ENCODE results near the gene STARD8.

STARD8 gene

GRCh38 chrX:68682790-68683189 lies 35.3 kb downstream of the STARD8 start:
- no peak overlapping the region for H3K27ac ChIP-seq (replicated peaks)
- no peaks in the 10 kb centered on the region for H3K27me3 ChIP-seq (ENCODE audit: insufficient read depth, poor library complexity, severe bottlenecking)
- TF ChIP-seq GABPA (IDR thresholded peaks at IDR 0.05; ENCODE audit: low read depth) (no peak), SPI1 (IDR thresholded peaks at IDR 0.05; ENCODE audit: borderline replicate concordance, low read depth) (no peak), REST (IDR thresholded peaks at IDR 0.05; ENCODE audit: insufficient replicate concordance, low read depth) (no peak), POLR2AphosphoS5 (IDR thresholded peaks at IDR 0.05; ENCODE audit: low read depth) (no peak), CTCF (IDR thresholded peaks at IDR 0.05; ENCODE audit: insufficient read depth, low read length) (no peak)
- no peak overlapping the region for H3K4me3 ChIP-seq (replicated peaks; ENCODE audit: insufficient read depth, low read length)
- no peak for DNase-seq (ENCODE audit: low read depth in 1 of 2, low spot score in 1 of 2)

DNA sequence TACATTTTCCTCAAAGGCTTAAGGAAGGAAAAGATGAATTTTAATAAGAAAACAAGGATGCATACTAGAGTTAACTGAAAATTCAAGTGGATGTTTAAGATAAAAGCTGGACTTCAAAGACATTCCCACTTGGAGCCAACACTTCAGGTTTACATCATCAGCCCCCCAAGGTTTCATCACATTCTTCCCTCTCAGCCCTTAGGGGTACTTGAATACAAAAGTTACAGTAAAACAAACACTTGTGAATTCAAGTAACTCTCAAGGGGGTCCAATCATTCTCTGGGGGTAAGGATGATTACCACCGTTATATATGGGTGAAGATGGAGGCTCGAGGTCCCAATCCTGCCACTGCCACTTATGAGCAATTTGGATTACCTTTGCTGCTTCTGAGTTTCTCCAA lies 36.1 kb downstream of the STARD8 start:
- no peak overlapping the region for H3K27ac ChIP-seq (replicated peaks)
- no peak for DNase-seq (ENCODE audit: low read depth in 1 of 2, low spot score in 1 of 2)
- TF ChIP-seq POLR2AphosphoS5 (IDR thresholded peaks at IDR 0.05; ENCODE audit: low read depth) (no peak), SPI1 (IDR thresholded peaks at IDR 0.05; ENCODE audit: borderline replicate concordance, low read depth) (no peak), REST (IDR thresholded peaks at IDR 0.05; ENCODE audit: insufficient replicate concordance, low read depth) (no peak), GABPA (IDR thresholded peaks at IDR 0.05; ENCODE audit: low read depth) (no peak), CTCF (IDR thresholded peaks at IDR 0.05; ENCODE audit: insufficient read depth, low read length) (no peak)
- H3K27me3 ChIP-seq (ENCODE audit: insufficient read depth, poor library complexity, severe bottlenecking) = no peaks in the 10 kb centered on the region
- H3K4me3 ChIP-seq (replicated peaks; ENCODE audit: insufficient read depth, low read length) = no peak overlapping the region

DNA sequence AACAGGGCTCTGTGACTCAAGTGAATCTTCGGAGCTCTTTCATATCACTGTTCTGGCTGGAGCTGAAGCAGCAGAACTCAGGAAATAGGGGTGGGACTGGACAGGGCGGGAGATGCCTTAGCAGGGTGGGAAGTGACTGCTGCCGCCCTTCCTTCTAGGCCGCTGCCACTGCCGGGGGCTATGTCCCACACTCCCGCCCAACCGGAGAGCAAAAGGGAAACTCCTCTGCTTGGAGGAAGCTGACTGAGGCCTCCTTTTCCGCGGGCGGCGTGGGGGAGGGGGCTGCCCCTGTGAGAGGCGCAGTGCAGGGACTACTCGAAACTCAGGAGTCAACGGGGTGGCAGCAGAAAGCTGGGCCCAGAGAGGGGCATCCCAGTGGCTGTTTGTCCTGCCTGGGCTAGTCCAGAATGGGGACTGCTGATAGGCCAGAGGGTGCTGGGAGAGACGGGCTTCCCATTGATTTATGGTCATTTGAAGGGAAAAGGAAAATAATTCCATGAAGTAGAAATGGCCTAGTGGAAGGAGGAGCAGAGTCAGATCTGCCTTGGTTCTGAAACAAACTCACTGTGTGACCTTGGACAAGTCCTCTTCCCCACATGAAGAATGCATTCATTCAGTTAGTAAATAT lies 36.9 kb downstream of the STARD8 start:
- TF ChIP-seq CTCF (IDR thresholded peaks at IDR 0.05; ENCODE audit: insufficient read depth, low read length) (no peak), REST (IDR thresholded peaks at IDR 0.05; ENCODE audit: insufficient replicate concordance, low read depth) (no peak), SPI1 (IDR thresholded peaks at IDR 0.05; ENCODE audit: borderline replicate concordance, low read depth) (no peak), POLR2AphosphoS5 (IDR thresholded peaks at IDR 0.05; ENCODE audit: low read depth) (no peak), GABPA (IDR thresholded peaks at IDR 0.05; ENCODE audit: low read depth) (no peak)
- Histone ChIP-seq H3K27me3 (ENCODE audit: insufficient read depth, poor library complexity, severe bottlenecking) (no peaks in the 10 kb centered on the region), H3K4me3 (replicated peaks; ENCODE audit: insufficient read depth, low read length) (no peak overlapping the region), H3K27ac (replicated peaks) (no peak overlapping the region)
- peak; percentile 38 to 43 for DNase-seq (ENCODE audit: low read depth in 1 of 2, low spot score in 1 of 2)

Data from HL-60 (cell line).